Dedifferentiated amniotic fluid mesenchymal stem cell (primary cell): ENCODE data around the gene CHDH.

ENCODE experiments used
- DNase-seq: peaks from one replicate; pipeline ENCODE4 v3.0.0-alpha.2; 2016; ENCODE audit errors: extremely low spot score

CHDH gene

DNA sequence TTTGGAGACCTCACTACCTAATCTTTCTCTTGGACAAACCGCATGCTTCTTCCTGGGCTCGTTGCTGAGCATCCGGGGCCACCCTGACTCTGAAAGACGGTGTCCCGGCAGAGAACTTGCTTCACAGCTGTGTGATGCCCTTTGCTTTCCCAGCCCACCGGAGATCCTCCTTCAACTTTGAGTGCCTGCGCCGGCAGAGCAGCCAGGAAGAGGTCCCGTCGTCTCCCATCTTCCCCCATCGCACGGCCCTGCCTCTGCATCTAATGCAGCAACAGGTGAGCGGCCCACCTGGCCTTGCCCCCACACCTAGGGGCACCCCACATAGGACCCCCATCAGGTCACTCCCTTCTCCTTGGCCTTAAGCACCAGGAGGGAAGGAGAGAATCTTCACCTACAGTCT is 37.7 kb downstream of the CHDH start:
- no peak for DNase-seq

DNA sequence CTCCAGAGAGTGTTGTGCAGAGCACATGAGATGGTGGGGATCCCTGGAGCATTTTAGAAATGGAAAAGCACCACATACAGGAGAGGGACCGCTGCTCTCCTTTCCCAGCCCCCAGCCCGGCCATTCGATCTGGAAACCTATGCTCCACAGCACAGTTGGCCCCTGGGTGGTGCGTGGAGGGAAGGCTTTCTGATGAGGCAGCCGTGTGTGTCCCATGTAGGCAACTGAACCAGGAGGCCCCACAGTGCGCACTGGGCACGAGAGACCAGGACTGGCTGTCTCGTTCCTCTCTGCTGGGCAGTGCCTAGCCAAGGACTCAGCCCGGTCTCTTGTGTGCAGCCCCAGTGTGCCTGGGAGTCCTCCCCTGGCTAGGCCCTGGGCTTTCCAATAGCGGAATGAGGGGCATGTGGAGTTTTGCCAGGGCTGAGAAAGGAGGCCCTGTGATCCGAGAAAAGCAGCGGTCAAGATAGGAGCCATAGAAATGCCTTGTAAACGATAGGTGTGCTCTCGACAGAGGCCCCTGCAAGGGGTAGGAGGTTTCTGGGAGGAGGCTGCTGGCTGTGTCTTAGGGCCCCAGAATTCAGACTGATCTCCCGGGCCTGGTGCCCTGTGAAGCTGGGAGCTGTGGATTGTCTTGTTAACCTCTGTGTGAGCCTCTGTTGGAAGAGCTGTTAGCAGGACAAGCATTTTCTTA is 39.0 kb downstream of the CHDH start:
- no peak for DNase-seq

DNA sequence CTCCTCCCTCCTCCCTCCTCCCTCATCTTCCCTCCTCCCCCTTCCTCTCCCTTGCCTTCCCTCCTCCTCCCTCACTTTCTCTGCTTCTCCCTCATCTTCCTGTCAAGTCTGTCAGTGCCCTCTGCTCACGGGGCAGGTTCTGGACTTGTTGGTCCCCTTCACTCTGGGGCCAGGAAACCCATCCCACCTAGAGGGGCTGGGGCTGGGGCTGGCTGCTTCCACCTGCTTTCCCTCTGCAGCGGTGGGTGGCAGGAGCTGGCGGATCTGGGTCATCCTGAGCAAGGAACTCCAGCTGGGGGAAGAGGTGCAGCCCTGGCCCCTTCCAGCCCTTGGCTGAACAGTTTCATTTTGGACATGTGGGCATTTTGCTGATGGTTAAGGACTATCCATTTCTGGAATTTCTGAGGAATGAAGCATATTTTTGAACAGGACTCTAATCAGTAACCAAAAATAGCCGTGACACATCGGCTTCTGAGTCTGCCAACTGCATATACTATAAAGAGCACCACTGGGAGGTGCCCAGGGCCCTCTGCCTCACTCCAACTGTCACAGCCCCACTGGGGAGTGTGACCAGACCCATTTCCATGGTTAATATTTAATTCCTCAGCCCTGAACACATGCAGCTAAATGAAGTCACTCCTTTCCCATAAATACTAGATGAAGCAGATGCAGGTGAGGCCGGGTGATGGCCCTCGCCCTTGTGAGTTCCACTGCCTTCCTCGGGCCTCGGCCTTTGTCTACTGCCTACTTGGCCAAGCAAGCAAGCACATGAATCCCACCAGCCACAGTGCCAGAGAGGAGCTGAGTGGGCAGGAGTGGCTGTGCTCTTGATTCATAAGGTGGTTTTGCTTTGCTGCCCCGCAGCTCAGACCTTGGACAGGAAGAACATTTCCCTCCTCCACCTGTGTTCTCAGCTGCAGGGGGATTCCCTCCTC is 39.8 kb downstream of the CHDH start:
- peak; percentile 91 for DNase-seq

DNA sequence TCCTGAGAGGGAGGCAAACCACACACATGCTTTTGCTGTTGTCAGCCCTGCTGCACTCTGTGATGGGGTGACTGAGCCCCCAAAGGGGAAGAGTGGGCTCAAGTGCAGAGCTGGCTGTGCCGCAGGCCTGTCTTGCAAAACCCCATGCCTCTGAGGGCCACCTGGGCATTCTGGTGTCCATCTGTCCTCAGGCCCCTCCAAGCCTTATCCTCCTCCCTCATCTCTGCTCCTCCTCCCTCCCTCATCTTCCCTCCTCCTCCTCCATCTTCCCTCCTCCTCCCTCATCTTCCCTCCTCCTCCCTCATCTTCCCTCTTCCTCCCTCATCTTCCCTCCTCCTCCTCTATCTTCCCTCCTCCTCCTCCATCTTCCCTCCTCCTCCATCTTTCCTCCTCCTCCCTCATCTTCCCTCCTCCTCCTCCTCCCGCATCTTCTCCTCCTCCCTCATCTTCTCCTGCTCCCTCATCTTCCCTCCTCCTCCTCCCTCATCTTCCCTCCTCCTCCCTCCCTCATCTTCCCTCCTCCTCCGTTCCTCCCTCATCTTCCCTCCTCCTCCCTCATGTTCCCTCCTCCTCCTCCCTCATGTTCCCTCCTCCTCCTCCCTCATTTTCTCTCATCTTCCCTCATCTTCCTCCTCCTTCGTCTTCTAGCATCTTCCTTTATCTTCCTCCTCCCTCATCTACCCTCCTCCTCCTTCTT is 40.6 kb downstream of the CHDH start:
- no peak for DNase-seq

DNA sequence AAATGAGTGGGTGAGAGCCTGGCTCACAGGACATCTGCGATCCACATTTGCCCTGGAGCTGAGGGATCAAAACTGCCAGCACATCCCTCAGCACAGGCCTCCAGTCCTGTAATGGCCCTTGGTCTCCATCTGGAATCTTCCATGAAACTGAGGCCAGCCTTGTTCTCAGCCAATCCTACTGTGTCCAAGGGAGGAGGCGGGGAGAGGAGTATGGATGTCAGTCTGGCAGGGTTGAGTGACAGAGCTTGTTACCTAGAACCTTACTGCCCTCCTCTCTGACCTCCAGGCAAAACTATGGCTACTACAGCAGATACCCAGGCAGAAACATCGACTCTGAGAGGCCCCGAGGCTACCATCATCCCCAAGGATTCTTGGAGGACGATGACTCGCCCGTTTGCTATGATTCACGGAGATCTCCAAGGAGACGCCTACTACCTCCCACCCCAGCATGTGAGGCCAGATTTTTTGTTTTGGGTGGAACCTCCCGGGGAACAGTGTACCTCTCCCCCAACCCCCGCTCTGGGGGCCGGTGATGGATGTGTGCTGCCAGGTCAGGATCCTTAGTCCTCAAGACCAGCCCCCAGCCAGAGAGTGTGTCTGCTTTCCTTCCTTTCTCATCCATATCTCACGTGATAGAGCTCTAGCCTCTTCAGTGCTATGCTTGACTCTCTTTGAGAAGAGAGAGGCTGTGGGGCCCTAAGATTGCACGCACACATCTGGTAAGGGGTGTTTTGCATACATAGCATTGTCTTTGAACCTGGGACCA is 41.3 kb downstream of the CHDH start:
- DNase-seq = peak; percentile 82

DNA sequence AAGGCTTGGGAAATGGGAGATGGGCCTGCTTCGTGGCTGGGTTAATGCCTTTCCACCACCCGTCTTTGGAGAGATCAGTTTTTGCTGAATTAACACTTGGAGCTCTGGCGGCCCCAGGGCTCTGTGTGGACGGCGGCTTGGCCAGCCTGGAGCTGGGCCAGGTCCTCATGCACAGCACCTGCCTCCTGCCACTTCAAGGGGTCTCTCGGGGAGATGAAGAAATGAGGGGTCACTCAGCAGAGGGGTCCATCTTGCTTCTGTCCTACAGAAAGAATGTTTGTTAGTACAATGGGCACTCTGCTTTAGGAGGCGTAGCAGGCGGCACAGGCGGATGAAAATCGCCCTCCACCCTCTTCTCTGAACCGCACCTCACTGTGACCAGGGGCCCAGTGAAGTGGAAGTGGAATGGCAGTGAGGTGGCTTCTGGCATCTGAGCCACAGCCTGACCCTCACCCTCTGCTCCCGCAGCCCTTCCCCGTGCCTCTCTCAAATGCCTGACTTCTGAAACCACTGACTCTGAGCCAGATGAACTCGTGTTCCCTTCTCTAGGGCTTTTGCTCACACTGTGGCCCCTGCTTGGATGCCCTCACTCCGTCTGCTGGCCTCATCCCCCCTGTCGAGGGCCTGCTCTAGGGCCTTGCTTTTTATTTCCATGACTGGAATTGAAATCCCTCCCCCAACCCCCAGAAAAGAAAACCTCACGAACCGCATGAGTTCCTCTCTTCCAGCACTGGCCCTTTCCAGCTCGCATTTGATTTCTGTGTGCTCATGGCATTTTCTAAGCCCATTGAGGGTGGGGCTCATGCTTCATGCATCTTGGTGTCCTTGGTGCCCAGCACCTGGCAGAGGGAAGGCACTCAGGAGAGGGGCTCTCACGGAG is 42.2 kb downstream of the CHDH start:
- DNase-seq = no peak

DNA sequence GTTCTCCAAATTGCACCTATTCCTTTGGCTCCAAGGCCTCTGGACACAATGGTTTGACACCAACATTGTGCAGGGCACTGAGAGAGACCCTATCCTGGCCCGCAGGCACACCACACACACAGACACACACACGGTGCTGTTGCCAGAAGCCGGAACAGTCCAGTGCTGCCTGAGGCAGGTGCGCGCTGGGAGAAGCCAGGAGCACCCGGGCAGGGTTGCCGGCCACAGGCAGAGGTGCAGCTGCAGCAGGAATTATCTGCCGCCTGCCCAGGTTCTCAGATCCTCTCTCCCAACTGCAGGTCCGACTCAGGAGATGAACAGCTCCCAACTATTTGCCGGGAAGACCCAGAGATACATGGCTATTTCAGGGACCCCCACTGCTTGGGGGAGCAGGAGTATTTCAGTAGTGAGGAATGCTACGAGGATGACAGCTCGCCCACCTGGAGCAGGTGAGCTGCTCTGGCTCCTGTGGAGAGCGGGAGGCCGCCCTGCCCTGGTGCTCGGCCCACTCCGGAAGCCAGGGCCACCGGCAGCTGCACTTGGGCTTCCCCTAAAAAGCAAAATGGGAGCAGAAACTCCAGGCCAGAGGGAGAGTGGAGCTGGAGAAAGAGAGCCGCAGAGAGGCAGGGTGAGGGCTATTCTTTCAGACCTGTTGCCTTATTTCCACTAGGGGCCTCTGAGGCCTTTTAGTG is 42.9 kb downstream of the CHDH start:
- DNase-seq = no peak

DNA sequence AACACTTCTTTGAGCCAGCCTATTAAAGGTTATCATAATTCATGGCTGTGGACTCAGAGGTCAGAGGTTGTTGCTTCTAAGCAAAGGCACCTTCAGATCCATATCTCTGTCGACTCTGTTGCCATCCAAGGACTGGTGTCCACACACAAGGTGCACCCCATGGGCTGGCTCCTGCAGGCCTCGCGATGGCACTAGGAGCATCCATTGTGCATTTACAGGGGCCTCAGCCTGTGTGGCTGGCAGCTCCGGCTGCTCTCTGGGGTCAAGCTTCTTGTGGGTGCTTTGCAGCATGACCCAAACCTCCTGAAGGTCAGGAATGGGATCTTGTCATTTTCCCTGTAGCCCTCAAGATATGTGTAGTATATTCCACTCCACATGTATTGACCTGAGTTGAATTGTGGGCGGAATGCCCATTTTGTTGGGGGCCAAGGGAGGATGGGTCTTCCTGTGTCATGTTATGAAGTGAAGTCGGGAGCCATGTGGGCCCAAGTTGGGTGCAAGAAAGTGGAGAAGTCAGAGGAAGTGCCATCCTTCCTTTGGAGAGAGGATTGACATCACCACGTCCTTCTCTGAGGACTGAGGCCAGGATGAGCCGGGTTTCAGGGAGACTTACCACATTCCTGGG is 43.9 kb downstream of the CHDH start:
- DNase-seq = no peak

DNA sequence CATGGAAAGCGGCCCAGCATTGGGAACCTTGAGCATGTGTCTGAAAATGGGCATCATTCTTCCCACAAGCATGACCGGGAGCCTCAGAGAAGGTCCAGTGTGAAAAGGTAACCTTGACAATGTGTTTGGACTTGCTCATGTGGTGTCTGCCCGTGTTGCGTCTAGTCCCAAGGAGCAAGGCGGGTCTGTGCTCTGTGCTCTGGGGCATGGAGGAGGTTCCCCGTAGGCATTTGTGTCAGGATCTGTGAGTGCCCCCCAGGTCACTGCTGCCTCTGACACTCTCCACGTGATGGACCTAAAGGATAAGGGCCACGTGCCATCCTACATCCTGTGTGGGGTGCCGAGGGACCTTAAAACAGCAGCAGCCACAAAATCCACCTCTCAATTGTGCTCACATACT is 44.9 kb downstream of the CHDH start:
- DNase-seq = no peak

DNA sequence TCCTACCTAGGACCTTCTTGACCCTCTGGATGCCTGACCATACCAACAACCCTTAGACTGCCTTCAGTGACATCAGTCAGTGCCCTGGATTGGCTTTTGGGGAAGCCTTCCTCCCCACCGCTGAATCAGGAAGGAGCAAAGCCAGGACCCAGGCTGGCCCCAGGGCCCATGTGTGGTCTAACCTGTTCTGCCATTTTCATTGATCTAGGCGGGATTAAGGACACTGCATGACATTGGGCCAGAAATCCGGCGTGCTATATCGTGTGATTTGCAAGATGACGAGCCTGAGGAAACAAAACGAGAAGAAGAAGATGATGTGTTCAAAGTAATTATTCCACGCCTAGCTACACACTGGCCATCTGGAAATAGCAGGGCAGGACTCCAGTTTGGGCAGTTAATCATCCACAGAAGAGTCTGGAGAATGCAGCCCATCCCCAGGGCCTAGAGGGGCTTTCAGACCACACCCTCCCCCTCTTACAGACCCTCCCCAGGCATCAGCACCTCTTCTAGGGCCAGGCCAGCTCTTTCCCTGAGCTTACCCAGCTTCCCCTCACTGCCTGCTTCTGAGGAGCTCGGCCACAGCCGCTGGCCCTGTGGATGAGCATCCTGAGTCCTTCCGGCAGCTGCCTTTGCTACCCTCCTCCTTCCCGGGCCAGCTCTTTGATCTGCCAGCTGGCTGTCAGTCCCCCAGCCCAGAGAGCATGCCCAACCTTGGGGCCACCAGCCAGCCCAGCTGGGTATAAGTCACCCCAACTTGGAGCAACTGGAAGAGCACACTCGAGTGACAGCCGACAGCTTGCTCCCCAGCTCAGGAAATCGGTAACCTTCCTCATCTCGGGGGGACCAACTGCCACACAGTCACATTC is 45.9 kb downstream of the CHDH start:
- DNase-seq = no peak

DNA sequence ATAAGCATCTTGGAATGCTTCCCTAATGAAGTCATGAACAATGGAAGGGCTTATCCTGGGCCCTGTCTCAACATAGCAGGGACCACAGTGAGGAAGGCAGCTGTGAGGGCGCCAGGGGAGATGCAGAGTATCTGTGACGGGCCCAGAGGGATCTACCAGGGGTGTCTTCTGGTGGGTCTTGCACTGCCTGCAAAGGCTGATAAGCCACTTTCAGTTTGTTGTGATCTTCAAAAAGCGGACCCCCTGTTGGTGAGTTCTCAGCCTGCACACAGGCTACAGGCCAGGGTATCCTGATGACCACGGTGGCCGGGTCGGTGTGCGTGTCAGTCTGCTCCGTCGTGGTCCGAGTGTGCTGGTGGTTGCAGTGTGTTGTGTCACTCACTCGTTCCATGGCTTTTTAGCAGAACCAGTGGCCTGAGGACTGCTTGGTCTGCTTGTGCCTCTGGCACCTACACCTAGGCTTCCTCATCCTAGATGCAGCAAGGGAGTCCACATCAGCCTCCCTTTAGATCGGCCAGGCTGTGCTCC is 46.8 kb downstream of the CHDH start:
- DNase-seq = no peak

DNA sequence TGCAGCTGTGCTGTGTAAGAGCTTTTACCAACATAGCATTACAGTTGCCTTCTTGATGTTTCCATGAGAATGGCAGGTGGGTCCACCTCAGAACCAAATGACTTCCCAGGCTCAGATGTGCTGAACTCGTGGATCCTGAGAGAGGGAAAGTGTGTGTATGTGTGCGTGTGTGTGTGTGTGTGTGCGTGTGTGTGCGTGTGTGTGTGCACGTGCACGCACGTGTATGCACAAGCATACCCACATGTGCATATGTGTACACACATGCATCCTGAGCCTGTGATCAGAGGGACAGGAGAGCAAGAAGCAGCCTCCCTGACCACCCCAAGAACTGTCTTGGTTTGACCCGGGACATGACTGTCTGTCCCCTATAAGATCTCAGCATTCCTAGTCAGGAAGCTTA is 48.1 kb downstream of the CHDH start:
- no peak for DNase-seq

DNA sequence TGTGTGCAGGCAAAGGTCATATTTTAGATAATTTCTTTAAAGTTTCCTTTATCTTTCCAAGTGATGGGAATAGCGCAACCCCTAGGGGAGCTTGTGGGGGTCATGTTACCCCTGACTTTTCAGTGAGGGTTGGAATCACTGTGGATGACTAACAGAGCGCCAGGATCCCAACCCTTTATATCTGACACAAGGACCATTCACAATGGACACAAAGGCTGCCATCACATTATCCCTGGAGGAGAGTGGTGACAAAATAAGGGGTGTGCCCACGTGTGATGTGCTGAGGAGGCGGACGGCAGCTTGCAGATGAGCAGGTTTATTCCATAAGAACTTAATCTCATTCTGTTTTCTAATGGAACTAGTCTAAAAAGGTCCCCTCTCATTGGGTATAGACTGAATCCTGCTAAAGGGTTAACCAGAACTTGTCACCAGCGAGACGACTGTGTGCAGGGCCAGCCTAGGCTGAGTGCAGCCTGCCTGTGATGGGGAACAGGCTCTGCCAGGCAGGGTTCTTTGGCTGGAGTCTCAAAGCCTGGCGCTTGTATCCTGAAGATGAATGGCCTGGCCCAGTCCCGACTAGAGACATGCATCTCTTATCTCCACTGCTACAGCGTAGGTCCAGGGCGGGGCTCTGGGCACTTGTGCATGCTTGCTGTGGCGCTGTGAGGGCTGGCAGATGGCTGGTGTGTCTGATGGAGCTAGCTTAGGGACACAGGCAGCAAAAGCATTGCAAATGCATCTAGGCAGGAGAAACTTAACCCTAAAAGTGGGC is 50.2 kb downstream of the CHDH start:
- no peak for DNase-seq

DNA sequence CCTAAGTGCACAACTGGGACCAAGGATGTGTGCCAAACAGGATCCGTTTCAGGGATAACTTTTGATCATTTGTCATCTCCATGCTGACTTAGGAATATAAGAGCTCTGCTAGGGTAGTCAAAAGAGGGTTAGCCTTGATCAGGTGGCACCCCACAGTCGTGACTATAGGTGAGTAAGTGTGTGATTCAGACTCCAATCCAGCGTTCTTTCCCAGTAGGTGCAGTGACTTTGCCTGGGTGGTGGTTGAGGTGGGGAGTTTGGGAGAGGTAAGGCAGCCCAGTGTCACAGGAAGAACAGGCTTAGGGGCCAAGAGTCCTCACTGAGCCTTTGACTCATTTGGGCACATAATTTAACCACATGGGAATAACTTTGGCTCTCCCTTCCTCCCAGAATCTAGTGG is 51.0 kb downstream of the CHDH start:
- no peak for DNase-seq

DNA sequence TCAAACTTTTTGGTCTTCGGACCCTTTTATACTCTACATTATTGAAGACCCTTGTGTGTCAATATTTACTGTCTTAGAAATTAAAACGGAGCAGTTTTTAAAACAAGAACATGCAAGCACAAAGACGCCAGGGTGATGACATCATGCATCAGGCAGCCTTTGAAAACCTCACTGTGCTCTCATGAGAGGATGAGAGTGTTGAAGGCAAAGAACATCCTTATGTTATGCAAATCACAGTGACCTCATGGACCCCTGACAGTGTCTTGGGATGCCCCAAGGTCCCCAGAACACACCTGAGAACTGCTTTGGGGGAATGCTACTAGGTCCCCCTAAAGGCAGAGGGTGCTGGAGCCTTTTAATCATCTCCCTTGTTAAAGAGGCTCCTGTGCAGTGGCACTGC is 51.6 kb downstream of the CHDH start:
- no peak for DNase-seq

DNA sequence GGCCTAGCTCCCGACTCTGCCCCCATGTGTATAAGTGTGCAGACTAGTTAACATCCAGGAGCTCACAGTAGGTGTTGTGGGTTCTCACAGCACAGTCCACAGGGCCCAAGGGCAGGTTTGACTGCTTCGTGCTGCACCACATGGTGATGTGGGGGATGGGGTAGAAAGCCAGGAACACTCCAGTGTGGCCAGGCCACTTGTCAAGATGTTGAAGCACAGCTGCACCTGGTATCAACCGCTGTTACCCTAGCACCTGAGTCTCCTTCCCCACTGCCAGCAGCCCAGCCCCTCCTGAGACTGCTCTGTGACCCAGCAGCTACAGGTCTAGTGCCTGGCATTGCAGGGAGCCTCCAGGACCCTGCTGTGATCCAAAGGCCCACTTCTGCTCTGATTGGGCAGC is 53.4 kb downstream of the CHDH start:
- DNase-seq = no peak

DNA sequence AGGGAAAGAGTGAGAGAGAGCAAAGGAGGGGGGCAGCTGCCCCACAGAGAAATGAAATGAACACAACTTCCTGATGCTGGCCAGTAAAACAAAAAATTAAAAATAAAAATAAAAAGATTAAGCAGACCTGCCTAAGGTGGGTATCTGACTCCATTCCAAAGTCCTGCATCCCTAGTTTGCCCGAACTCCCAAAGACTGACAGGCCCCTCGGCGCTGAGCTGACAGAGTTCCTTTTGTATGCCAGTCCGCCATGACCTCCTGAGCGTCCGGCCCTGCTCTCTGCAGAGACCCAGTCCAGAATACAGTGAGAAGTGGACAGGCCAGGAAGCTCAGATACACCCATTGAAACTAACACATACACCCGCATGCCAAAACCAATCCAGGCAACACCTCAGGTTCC is 54.9 kb downstream of the CHDH start:
- DNase-seq = no peak

DNA sequence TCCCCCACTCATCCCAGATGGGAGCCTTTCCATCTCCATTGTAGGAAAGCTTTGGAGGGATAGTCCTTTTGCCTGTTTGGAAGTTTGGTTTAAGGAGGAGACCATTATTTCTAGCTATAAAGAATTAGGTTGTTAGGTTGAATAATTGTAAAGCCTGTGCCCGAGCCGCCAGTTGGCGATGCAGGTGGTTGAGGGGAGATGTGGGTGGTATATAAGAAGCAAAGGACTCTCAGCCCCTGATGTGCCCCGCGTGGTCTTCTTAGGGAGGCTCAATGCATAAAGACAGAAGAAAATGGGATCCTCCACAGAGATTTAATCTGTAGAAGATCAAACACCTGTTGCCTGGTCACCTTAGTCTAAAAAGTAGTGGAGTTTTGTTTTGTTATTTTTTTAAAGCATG is 55.7 kb downstream of the CHDH start:
- DNase-seq = no peak
